ENCODE data around the gene IDI2.
"Not testable (repeated sequence)": the region's sequence is repeated elsewhere in the genome, so short reads cannot be mapped to it uniquely, and the experiment has no call there.

Gene IDI2

DNA sequence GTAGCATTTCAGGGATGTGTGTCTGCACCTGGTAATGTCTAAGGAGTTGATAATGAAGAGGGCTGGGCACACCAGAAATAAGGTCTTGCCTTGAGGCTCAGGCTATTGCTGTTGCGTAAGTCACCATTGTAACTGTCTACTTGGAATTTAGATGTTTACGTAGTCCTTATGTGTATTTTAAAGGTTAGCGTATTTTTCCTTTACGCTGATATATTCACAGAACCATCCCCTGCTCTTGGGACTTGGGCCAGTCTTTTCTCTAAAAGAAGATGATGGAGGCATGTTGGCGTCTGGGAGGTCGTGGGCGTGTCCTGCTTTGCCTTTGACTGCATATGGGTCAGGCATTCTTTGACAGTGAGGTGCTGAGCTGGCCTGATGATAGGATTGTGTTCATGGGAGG lies 45.3 kb upstream of the IDI2 start:
- H3F3A ChIP-seq (ENCODE audit: control insufficient read depth, insufficient read depth): peaks cover 7% of the 10 kb centered on the region; the same call in 1 of the 2 replicates
- H4K20me1 ChIP-seq (ENCODE audit: control insufficient read depth, insufficient read depth, low read depth, low read length): no peaks in the 10 kb centered on the region
- H3K79me2 ChIP-seq (ENCODE audit: control insufficient read depth, low read length): peaks cover 18% of the 10 kb centered on the region
- H3K27ac ChIP-seq (ENCODE audit: low read depth, low read length): no peak overlapping the region
- H3K4me3 ChIP-seq (ENCODE audit: low read length): no peak overlapping the region
- peaks cover 17% of the 10 kb centered on the region for H3K4me1 ChIP-seq (ENCODE audit: control insufficient read depth, low read length)
- no peaks in the 10 kb centered on the region for H3K9me2 ChIP-seq (replicated peaks; ENCODE audit: control insufficient read depth, low read length)
- peaks cover 22% of the 10 kb centered on the region for H3K36me3 ChIP-seq (ENCODE audit: control insufficient read depth, low read length)
- H3K9me3 ChIP-seq (ENCODE audit: control insufficient read depth, insufficient read depth, low read length): no peaks in the 10 kb centered on the region
- no peaks in the 10 kb centered on the region for H3K27me3 ChIP-seq (ENCODE audit: control insufficient read depth, low read length)
- no peak for TF ChIP-seq CTCF (IDR thresholded peaks at IDR 0.05; ENCODE audit: low read depth, low read length, poor library complexity, severe bottlenecking)
- no peak for TF ChIP-seq EZH2phosphoT487 (IDR thresholded peaks at IDR 0.05; ENCODE audit: borderline replicate concordance, low read length)
- no peak overlapping the region for H3K4me2 ChIP-seq (ENCODE audit: low read length)

DNA sequence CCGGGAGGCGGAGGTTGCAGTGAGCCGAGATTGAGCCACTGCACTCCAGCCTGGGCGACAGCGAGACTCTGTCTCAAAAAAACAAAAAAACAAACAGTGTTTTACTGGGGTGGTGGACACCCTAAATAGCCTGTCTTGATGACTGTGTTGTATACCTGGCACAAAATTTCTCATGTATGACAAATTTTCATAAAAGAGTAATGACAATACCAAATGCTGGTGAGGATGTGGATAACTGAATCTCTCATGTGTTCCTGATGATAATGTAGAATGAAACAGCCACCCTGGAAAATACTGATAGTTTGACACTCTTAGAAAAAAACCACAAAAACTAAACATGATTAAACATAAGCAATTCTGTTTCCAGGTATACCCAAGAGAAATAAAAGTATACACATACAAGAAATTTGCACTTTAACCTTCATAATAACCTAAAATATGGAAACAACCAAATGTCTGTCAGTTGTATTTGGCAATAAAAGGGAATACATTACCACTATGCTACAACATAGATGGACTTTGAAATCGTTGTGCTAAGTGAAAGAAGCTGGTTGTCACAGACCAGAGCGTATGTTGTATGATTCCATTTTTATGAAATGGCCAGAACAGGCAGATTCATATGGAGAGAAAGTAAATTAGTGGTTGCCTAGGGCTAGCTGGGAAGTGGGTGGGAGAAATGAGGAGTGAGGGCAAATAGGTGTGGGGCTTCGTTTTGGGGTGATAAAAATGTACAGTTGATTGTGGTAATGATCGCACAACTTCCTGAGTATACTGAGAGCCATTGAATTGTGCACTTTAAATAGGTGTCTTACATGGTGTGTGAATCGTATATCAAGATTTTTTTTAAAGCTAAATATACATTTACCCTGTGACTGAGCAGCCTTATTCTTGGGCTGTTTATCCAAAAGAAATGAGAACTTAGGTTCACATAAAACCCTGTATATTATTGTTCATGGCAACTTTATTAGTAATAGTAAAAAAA lies 43.0 kb upstream of the IDI2 start:
- Histone ChIP-seq H4K20me1 (ENCODE audit: control insufficient read depth, insufficient read depth, low read depth, low read length) (no peaks in the 10 kb centered on the region), H3K79me2 (ENCODE audit: control insufficient read depth, low read length) (peaks cover 19% of the 10 kb centered on the region), H3K4me1 (ENCODE audit: control insufficient read depth, low read length) (peaks cover 17% of the 10 kb centered on the region), H3F3A (ENCODE audit: control insufficient read depth, insufficient read depth) (peaks cover 7% of the 10 kb centered on the region; the same call in 1 of the 2 replicates), H3K9me3 (ENCODE audit: control insufficient read depth, insufficient read depth, low read length) (no peaks in the 10 kb centered on the region), H3K4me2 (ENCODE audit: low read length) (no peak overlapping the region), H3K27me3 (ENCODE audit: control insufficient read depth, low read length) (no peaks in the 10 kb centered on the region), H3K9me2 (replicated peaks; ENCODE audit: control insufficient read depth, low read length) (no peaks in the 10 kb centered on the region), H3K36me3 (ENCODE audit: control insufficient read depth, low read length) (peaks cover 17% of the 10 kb centered on the region), H3K4me3 (ENCODE audit: low read length) (no peak overlapping the region), H3K27ac (ENCODE audit: low read depth, low read length) (no peak overlapping the region)
- TF ChIP-seq EZH2phosphoT487 (IDR thresholded peaks at IDR 0.05; ENCODE audit: borderline replicate concordance, low read length): no peak
- TF ChIP-seq CTCF (IDR thresholded peaks at IDR 0.05; ENCODE audit: low read depth, low read length, poor library complexity, severe bottlenecking): no peak

GRCh38 chr10:1066734-1067133 lies 41.1 kb upstream of the IDI2 start:
- H3K9me2 ChIP-seq (replicated peaks; ENCODE audit: control insufficient read depth, low read length); H4K20me1 ChIP-seq (ENCODE audit: control insufficient read depth, insufficient read depth, low read depth, low read length); H3F3A ChIP-seq (ENCODE audit: control insufficient read depth, insufficient read depth); H3K4me2 ChIP-seq (ENCODE audit: low read length); H3K4me3 ChIP-seq (ENCODE audit: low read length); H3K27ac ChIP-seq (ENCODE audit: low read depth, low read length); H3K27me3 ChIP-seq (ENCODE audit: control insufficient read depth, low read length); H3K9me3 ChIP-seq (ENCODE audit: control insufficient read depth, insufficient read depth, low read length): not testable (repeated sequence)
- peaks cover 13% of the 10 kb centered on the region; the same call in 1 of the 2 replicates for H3K36me3 ChIP-seq (ENCODE audit: control insufficient read depth, low read length)
- H3K79me2 ChIP-seq (ENCODE audit: control insufficient read depth, low read length): peaks cover 36% of the 10 kb centered on the region
- H3K4me1 ChIP-seq (ENCODE audit: control insufficient read depth, low read length): peaks cover 17% of the 10 kb centered on the region

DNA sequence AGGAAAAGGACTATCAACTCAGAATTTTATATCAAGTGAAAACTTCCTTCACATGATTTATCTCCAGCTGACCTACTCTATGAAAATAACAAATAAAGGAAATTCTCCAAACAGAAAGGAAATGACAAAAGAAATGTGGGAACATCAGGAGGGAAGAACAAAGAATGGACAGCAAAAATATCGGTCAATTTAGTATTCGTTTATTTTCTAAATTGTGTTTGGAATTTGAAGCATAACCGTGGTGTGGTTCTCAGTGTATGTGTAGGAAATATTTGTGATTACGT lies 39.2 kb upstream of the IDI2 start:
- TF ChIP-seq CTCF (IDR thresholded peaks at IDR 0.05; ENCODE audit: low read depth, low read length, poor library complexity, severe bottlenecking): no peak
- no peak for TF ChIP-seq EZH2phosphoT487 (IDR thresholded peaks at IDR 0.05; ENCODE audit: borderline replicate concordance, low read length)
- H3K27me3 ChIP-seq (ENCODE audit: control insufficient read depth, low read length): no peaks in the 10 kb centered on the region
- peaks cover 22% of the 10 kb centered on the region; the same call in 1 of the 2 replicates for H3K36me3 ChIP-seq (ENCODE audit: control insufficient read depth, low read length)
- H3K4me1 ChIP-seq (ENCODE audit: control insufficient read depth, low read length): peaks cover 28% of the 10 kb centered on the region
- peaks cover 48% of the 10 kb centered on the region for H3K79me2 ChIP-seq (ENCODE audit: control insufficient read depth, low read length)
- no peak overlapping the region for H3K4me3 ChIP-seq (ENCODE audit: low read length)
- no peak overlapping the region for H3K27ac ChIP-seq (ENCODE audit: low read depth, low read length)
- H3K9me3 ChIP-seq (ENCODE audit: control insufficient read depth, insufficient read depth, low read length): no peaks in the 10 kb centered on the region
- H3F3A ChIP-seq (ENCODE audit: control insufficient read depth, insufficient read depth): peaks cover 3% of the 10 kb centered on the region; the same call in 1 of the 2 replicates
- H4K20me1 ChIP-seq (ENCODE audit: control insufficient read depth, insufficient read depth, low read depth, low read length): peaks cover 7% of the 10 kb centered on the region; the same call in 1 of the 2 replicates
- H3K9me2 ChIP-seq (replicated peaks; ENCODE audit: control insufficient read depth, low read length): no peaks in the 10 kb centered on the region
- H3K4me2 ChIP-seq (ENCODE audit: low read length): no peak overlapping the region
